B cell (primary cell): Measurements from ENCODE around the gene CFAP74.

Source experiments
- EZH2 ChIP-seq: IDR thresholded peaks from 2 replicates; pipeline ENCODE4 v1.6.1; 2012; ENCODE audit warnings: borderline replicate concordance, low read depth, mild to moderate bottlenecking, moderate library complexity, low read length; ENCODE audit not compliant: insufficient read depth, poor library complexity, severe bottlenecking
- TF ChIP-seq, protein P1 (sequence below): fragments of 200-600 bp; IDR thresholded peaks from one replicate; pipeline ENCODE4 v1.8.0; 2022; ENCODE audit warnings: antibody characterized with exemption, mild to moderate bottlenecking

DNA sequence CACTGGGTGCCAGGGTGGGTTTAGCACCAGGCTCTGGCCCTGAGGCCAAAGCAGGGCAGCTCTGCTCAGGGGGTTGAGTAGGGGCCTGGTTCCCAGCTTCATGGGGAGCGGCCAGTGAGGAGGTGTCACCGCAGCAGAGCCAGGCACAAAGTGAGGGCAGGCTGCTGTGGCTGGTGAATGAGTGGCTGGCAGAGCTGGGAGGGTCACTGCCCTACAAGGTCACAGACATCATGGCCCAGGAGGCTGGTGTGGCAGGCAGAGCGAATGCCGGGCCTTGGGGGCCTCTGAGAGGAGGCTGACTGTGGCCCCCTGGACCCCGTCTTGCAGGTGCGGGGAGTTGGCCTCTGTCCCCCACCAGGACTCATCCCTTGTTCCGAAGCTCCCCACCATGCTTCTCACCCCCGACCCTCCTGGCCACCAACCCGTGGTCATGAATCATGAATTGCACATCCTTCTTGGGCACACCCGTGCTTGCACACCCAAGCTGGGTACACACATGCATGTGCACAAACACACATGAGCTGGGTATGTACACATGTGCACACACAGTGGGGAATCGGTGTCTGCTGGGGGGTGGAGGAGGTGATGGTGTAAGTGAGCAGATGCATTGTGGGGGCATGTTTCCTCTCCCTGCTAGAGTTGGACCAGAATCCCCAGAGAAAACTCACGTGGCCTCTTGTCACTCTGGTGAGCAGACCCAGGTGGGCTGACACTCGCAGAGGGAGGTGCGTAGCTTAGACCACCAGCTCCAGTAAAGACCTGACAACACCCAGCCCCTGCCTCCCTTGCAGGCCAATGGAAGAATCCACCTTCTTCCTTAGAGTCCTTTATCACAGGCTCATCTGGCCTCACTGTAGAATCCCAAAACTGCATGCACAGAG lies 107.9 kb downstream of the CFAP74 start:
- TF ChIP-seq, protein P1, sequence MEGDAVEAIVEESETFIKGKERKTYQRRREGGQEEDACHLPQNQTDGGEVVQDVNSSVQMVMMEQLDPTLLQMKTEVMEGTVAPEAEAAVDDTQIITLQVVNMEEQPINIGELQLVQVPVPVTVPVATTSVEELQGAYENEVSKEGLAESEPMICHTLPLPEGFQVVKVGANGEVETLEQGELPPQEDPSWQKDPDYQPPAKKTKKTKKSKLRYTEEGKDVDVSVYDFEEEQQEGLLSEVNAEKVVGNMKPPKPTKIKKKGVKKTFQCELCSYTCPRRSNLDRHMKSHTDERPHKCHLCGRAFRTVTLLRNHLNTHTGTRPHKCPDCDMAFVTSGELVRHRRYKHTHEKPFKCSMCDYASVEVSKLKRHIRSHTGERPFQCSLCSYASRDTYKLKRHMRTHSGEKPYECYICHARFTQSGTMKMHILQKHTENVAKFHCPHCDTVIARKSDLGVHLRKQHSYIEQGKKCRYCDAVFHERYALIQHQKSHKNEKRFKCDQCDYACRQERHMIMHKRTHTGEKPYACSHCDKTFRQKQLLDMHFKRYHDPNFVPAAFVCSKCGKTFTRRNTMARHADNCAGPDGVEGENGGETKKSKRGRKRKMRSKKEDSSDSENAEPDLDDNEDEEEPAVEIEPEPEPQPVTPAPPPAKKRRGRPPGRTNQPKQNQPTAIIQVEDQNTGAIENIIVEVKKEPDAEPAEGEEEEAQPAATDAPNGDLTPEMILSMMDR: no peak
- no peak for TF ChIP-seq EZH2
